Embryonic facial prominence (tissue), 1 donor: ENCODE measurements around the gene COL13A1.

Experiments
- DNase-seq: peaks from one replicate; pipeline ENCODE4 v3.0.0-alpha.2; 2016; ENCODE audit errors: extremely low spot score

Gene COL13A1

GRCh38 chr10:69866688-69867461, 65.2 kb downstream of the COL13A1 start:
- no peak for DNase-seq

- no peak for DNase-seq
Observed at GRCh38 chr10:69867699-69868558, 66.2 kb downstream of the COL13A1 start.

GRCh38 chr10:69868821-69869220, 67.1 kb downstream of the COL13A1 start:
- DNase-seq: no peak

GRCh38 chr10:69869291-69869961, 67.7 kb downstream of the COL13A1 start:
- no peak for DNase-seq

GRCh38 chr10:69870591-69870990, 68.9 kb downstream of the COL13A1 start:
- no peak for DNase-seq

- DNase-seq: no peak
Observed at GRCh38 chr10:69871074-69871473, 69.4 kb downstream of the COL13A1 start.

- DNase-seq: no peak
Observed at GRCh38 chr10:69872323-69872722, 70.6 kb downstream of the COL13A1 start.

GRCh38 chr10:69873135-69873639, 71.5 kb downstream of the COL13A1 start:
- DNase-seq: no peak

GRCh38 chr10:69874449-69874848, 72.7 kb downstream of the COL13A1 start:
- DNase-seq: no peak

- DNase-seq: no peak
Observed at GRCh38 chr10:69875856-69876255, 74.2 kb downstream of the COL13A1 start.

- no peak for DNase-seq
Observed at GRCh38 chr10:69876286-69876685, 74.6 kb downstream of the COL13A1 start.

- no peak for DNase-seq
Observed at GRCh38 chr10:69876931-69877330, 75.2 kb downstream of the COL13A1 start.

GRCh38 chr10:69878038-69878437, 76.3 kb downstream of the COL13A1 start:
- no peak for DNase-seq

GRCh38 chr10:69878951-69879350, 77.2 kb downstream of the COL13A1 start:
- no peak for DNase-seq

- DNase-seq: no peak
Observed at GRCh38 chr10:69879634-69880257, 78.0 kb downstream of the COL13A1 start.

- DNase-seq: no peak
Observed at GRCh38 chr10:69880301-69881081, 78.8 kb downstream of the COL13A1 start.

- no peak for DNase-seq
Observed at GRCh38 chr10:69881202-69881601, 79.5 kb downstream of the COL13A1 start.

GRCh38 chr10:69883310-69884023, 81.8 kb downstream of the COL13A1 start:
- no peak for DNase-seq

GRCh38 chr10:69884024-69884367, 82.3 kb downstream of the COL13A1 start:
- DNase-seq: no peak

- no peak for DNase-seq
Observed at GRCh38 chr10:69884686-69885085, 83.0 kb downstream of the COL13A1 start.
